HG02571 (cell line): ENCODE measurements around the gene SMAD3.

Experiments used
- ATAC-seq: cut with Tn5 transposase; IDR thresholded peaks from one replicate; pipeline ENCODE4 v1.9.1; 2021; ENCODE audit warnings: mild to moderate bottlenecking, moderate library complexity; ENCODE audit not compliant: unreplicated experiment

SMAD3 gene

GRCh38 chr15:67216859-67217258 is 151.5 kb downstream of the SMAD3 start:
- no peak for ATAC-seq

- ATAC-seq = no peak
These were observed 153.0 kb downstream of the SMAD3 start for GRCh38 chr15:67218428-67218827.

GRCh38 chr15:67219288-67219687 is 153.9 kb downstream of the SMAD3 start:
- no peak for ATAC-seq

GRCh38 chr15:67224889-67225288 is 159.5 kb downstream of the SMAD3 start:
- ATAC-seq = no peak

- no peak for ATAC-seq
These were observed 159.9 kb downstream of the SMAD3 start for GRCh38 chr15:67225336-67225735.

- no peak for ATAC-seq
These were observed 162.0 kb downstream of the SMAD3 start for GRCh38 chr15:67227431-67227830.

GRCh38 chr15:67227846-67228245 is 162.4 kb downstream of the SMAD3 start:
- no peak for ATAC-seq

GRCh38 chr15:67228286-67228685 is 162.9 kb downstream of the SMAD3 start:
- no peak for ATAC-seq

GRCh38 chr15:67230504-67230903 is 165.1 kb downstream of the SMAD3 start:
- no peak for ATAC-seq

GRCh38 chr15:67232591-67232990 is 167.2 kb downstream of the SMAD3 start:
- ATAC-seq = no peak

GRCh38 chr15:67240235-67241131 is 175.1 kb downstream of the SMAD3 start:
- ATAC-seq = peak; percentile 4

- peak; percentile 73 for ATAC-seq
These were observed 175.9 kb downstream of the SMAD3 start for GRCh38 chr15:67241132-67241855.

- ATAC-seq = no peak
These were observed 177.3 kb downstream of the SMAD3 start for GRCh38 chr15:67242708-67243111.
